B cell (primary cell): ENCODE measurements around the gene ABCC1. TPM values are rescaled to one million over a fixed set of nuclear protein-coding genes. Genes with fewer than 3 reads are reported as not detected.
"Not testable (repeated sequence)": the region's sequence is repeated elsewhere in the genome, so short reads cannot be mapped to it uniquely, and the experiment has no call there.

ENCODE experiments used
- ATAC-seq: fragments of 200-7000 bp; cut with Tn5 transposase; one replicate; pipeline ENCODE4 v1.10.0; 2021; ENCODE audit warnings: low read depth, mild to moderate bottlenecking, moderate number of reproducible peaks, moderate library complexity
- CTCF ChIA-PET: fragments of 350-600 bp; sonication (Branson Sonifier 250); formaldehyde crosslinking; loops from one replicate; lab custom pipeline; 2021; ENCODE audit warnings: antibody characterized with exemption, inconsistent platforms; lab: Charles Lee
- POLR2A ChIA-PET: fragments of 350-600 bp; sonication (Branson Sonifier 250); formaldehyde crosslinking; loops from one replicate; lab custom pipeline; 2021; ENCODE audit warnings: antibody characterized with exemption; lab: Charles Lee
- DNase-seq: peaks from one replicate; pipeline ENCODE4 v3.0.0; 2013
- H2AFZ ChIP-seq: 2 replicates; pipeline ENCODE4 v1.6.1; 2012; ENCODE audit warnings: mild to moderate bottlenecking, low read depth, low read length; ENCODE audit not compliant: insufficient read depth, poor library complexity, severe bottlenecking
- H3K27ac ChIP-seq, 2 donors: 1 replicate in 1 of 2; 2 replicates in 1 of 2; pipeline ENCODE4 v1.5.1; 2012 to 2013; ENCODE audit warnings: low read length in 2 of 2, mild to moderate bottlenecking in 2 of 2, moderate library complexity in 1 of 2
- H3K27me3 ChIP-seq, 4 experiments: fragments of 200-600 bp in 1 of 4; sonication (generic) in 1 of 4; replicated peaks in 1 of 4; 1 replicate in 2 of 4; 2 replicates in 2 of 4; pipeline versions ENCODE4 v1.6.1 to v1.7.0; 2013 to 2016; ENCODE audit warnings: low read length in 3 of 4, mild to moderate bottlenecking in 2 of 4, mixed read lengths in 1 of 4, moderate library complexity in 1 of 4; ENCODE audit not compliant: insufficient read depth in 4 of 4, control insufficient read depth in 3 of 4; ENCODE audit errors: control extremely low read depth in 1 of 4
- H3K36me3 ChIP-seq, 2 experiments: replicated peaks in 1 of 2; 1 replicate in 1 of 2; 2 replicates in 1 of 2; pipeline versions ENCODE4 v1.6.1 to v1.7.1; 2013; ENCODE audit warnings: low read length in 1 of 2; ENCODE audit not compliant: insufficient read depth in 2 of 2, control insufficient read depth in 1 of 2; ENCODE audit errors: control extremely low read depth in 1 of 2, extremely low read depth in 1 of 2
- H3K4me1 ChIP-seq, 2 donors: fragments of 200-600 bp in 1 of 2; sonication (generic) in 1 of 2; 1 replicate in 1 of 2; 2 replicates in 1 of 2; pipeline versions ENCODE4 v1.5.1 to v1.6.1; 2013 to 2017; ENCODE audit warnings: low read length in 2 of 2; ENCODE audit not compliant: control insufficient read depth in 2 of 2, insufficient read depth in 2 of 2
- H3K4me2 ChIP-seq: replicated peaks from 2 replicates; pipeline ENCODE3; 2012; ENCODE audit warnings: mild to moderate bottlenecking, low read depth, low read length; ENCODE audit not compliant: poor library complexity, severe bottlenecking
- H3K4me3 ChIP-seq, 5 experiments: fragments of 200-600 bp in 1 of 5; sonication (generic) in 1 of 5; 1 replicate in 3 of 5; 2 replicates in 2 of 5; pipeline versions ENCODE4 v1.5.1 to v1.7.0; 2011 to 2016; ENCODE audit warnings: low read length in 4 of 5, mild to moderate bottlenecking in 4 of 5, low read depth in 2 of 5, control low read depth in 1 of 5, moderate library complexity in 1 of 5; ENCODE audit not compliant: insufficient read depth in 1 of 5; ENCODE audit errors: control extremely low read depth in 1 of 5, extremely low read depth in 1 of 5
- H3K79me2 ChIP-seq: fragments of 200-600 bp; sonication (generic); one replicate; pipeline ENCODE4 v1.6.0; 2016; ENCODE audit warnings: low read length; ENCODE audit not compliant: control insufficient read depth, insufficient read depth
- H3K9ac ChIP-seq: fragments of 200-600 bp; sonication (generic); 2 replicates; pipeline ENCODE4 v1.6.1; 2017; ENCODE audit warnings: mild to moderate bottlenecking, low read length, moderate library complexity
- H3K9me3 ChIP-seq, 3 donors: one replicate each; pipeline versions ENCODE4 v1.6.1 to v1.7.1; 2013; ENCODE audit warnings: low read length in 2 of 3; ENCODE audit not compliant: control insufficient read depth in 2 of 3, insufficient read depth in 1 of 3; ENCODE audit errors: control extremely low read depth in 1 of 3
- H4K20me1 ChIP-seq: 2 replicates; pipeline ENCODE4 v1.6.0; 2012; ENCODE audit warnings: mild to moderate bottlenecking, low read length; ENCODE audit not compliant: insufficient read depth, control insufficient read depth, poor library complexity, severe bottlenecking
- H3K27ac Mint-ChIP-seq: one replicate; pipeline ENCODE4 v1.8.0; 2021; ENCODE audit warnings: mixed read lengths
- H3K27me3 Mint-ChIP-seq: one replicate; pipeline ENCODE4 v1.8.0; 2021; ENCODE audit warnings: mixed read lengths
- H3K4me1 Mint-ChIP-seq: one replicate; pipeline ENCODE4 v1.8.0; 2021; ENCODE audit warnings: mixed read lengths
- H3K4me3 Mint-ChIP-seq: one replicate; pipeline ENCODE4 v1.8.0; 2021; ENCODE audit warnings: mixed read lengths
- H3K9me3 Mint-ChIP-seq: one replicate; pipeline ENCODE4 v1.8.0; 2022; ENCODE audit warnings: mixed read lengths; ENCODE audit not compliant: insufficient read depth
- EZH2 ChIP-seq: IDR thresholded peaks from 2 replicates; pipeline ENCODE4 v1.6.1; 2012; ENCODE audit warnings: borderline replicate concordance, low read depth, mild to moderate bottlenecking, moderate library complexity, low read length; ENCODE audit not compliant: insufficient read depth, poor library complexity, severe bottlenecking
- WGBS: methylation state at CpG from one replicate; pipeline ENCODE4 v1.1.5; 2013; ENCODE audit warnings: missing lambda C conversion rate; ENCODE audit not compliant: insufficient coverage; 5-methylcytosine and 5-hydroxymethylcytosine counted together
- intact Hi-C: fragments of 100-400 bp; cut with micrococcal nuclease; formaldehyde crosslinking; loops from one replicate; pipeline ENCODE4 v1.10.0; 2022
- polyA plus RNA-seq: library from polyadenylated mRNA; depleted of rRNA; stranded (reverse); fragments of >200 nt; gene quantifications from 2 replicates; pipeline ENCODE4 v1.2.3, GENCODE V29; 2012
- total RNA-seq, 2 donors: library from RNA; stranded (reverse); fragments of 120-200 nt in 1 of 2; gene quantifications; 1 replicate in 1 of 2; 2 replicates in 1 of 2; pipeline versions ENCODE4 v1.2.3 to v1.2.4, GENCODE V29; 2013 to 2022
- TF ChIP-seq, protein P1 (sequence below): fragments of 200-600 bp; IDR thresholded peaks from one replicate; pipeline ENCODE4 v1.8.0; 2022; ENCODE audit warnings: antibody characterized with exemption, mild to moderate bottlenecking

The ABCC1 gene
- total and polyA plus RNA-seq, 2 donors (not counting 1 experiment from before 2014, with no cell fraction given), result 21.8 to 73.0 TPM

DNA sequence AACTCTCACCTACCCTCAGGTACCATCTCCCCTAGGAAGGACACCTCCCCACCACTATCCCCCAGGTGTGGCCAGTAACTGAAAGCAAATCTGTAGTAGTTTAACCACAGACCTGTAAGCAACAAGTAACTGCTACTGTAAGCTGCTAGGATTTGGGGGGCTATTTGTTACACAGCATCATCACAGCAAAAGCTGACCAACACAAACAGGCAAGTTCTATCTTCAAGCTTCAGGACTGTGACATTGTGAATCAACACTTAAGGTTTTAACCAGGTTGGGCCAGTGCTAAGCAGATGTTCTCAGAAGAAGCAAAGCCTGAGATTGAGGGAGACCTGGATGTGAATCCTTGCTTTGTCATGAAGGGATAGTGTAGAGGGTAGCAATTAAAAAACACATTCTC lies 226.9 kb downstream of the ABCC1 start:
- Histone ChIP-seq H3K4me3 (no peak overlapping the region), H4K20me1 (no peaks in the 10 kb centered on the region), H3K27ac (no peak overlapping the region), H3K4me2 (no peak overlapping the region), H3K79me2 (no peaks in the 10 kb centered on the region), H3K9ac (no peak overlapping the region), H3K27me3 (no peaks in the 10 kb centered on the region), H3K36me3 (no peaks in the 10 kb centered on the region), H3K4me1 (no peaks in the 10 kb centered on the region), H2AFZ (no peak overlapping the region), H3K9me3 (peaks cover 0 to 10% (median 2%) of the 10 kb centered on the region in 3 donors)
- ATAC-seq, result no peak
- H3K4me3 Mint-ChIP-seq, result no peak overlapping the region
- intact Hi-C loops, result no loop called here
- H3K9me3 Mint-ChIP-seq, result no peaks in the 10 kb centered on the region
- H3K4me1 Mint-ChIP-seq, result no peaks in the 10 kb centered on the region
- POLR2A ChIA-PET, result no interaction called here
- CTCF ChIA-PET, result no interaction called here
- no peak for TF ChIP-seq EZH2
- TF ChIP-seq, protein P1, sequence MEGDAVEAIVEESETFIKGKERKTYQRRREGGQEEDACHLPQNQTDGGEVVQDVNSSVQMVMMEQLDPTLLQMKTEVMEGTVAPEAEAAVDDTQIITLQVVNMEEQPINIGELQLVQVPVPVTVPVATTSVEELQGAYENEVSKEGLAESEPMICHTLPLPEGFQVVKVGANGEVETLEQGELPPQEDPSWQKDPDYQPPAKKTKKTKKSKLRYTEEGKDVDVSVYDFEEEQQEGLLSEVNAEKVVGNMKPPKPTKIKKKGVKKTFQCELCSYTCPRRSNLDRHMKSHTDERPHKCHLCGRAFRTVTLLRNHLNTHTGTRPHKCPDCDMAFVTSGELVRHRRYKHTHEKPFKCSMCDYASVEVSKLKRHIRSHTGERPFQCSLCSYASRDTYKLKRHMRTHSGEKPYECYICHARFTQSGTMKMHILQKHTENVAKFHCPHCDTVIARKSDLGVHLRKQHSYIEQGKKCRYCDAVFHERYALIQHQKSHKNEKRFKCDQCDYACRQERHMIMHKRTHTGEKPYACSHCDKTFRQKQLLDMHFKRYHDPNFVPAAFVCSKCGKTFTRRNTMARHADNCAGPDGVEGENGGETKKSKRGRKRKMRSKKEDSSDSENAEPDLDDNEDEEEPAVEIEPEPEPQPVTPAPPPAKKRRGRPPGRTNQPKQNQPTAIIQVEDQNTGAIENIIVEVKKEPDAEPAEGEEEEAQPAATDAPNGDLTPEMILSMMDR, result no peak
- DNase-seq, result no peak
- peaks cover 6% of the 10 kb centered on the region for H3K27me3 Mint-ChIP-seq
- no peak overlapping the region for H3K27ac Mint-ChIP-seq

DNA sequence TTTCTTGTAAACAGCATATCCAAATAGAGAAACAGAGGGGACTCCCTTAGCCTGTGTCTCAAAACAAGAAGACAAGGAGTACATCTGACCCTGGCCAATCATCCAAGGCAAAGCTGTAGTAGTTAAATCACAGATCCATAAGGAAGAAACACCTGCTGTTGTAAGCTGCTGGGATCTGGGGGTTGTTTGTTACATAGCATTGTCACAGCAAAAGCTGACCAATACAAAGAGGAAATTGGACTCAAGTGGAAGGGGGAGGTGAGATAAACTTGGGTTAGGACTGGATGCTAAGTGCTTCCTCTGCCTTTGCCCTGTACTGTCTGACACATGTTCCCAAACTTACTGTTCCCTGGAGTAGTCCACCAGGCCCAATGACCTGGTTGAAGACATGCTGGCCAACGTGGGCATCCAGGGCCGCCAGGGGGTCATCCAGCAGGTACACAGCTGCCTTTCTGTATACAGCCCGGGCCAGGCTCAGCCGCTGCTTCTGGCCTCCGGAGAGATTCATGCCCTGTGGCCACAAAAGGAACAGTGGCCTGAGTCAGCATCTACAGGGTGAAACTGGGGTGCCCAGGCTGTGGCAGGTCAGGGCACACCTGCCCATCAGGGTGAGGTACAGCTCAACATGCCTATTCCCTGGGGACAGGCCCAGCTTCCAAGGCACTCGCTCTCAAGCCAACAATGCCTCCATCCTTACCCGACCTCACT lies 229.2 kb downstream of the ABCC1 start:
- intact Hi-C loops, result no loop called here
- CTCF ChIA-PET, result interaction anchor here (0.6 kb wide), 1 partner anchor 252 kb away, joined by 4 read pairs; no protein-coding TSS in a partner anchor

DNA sequence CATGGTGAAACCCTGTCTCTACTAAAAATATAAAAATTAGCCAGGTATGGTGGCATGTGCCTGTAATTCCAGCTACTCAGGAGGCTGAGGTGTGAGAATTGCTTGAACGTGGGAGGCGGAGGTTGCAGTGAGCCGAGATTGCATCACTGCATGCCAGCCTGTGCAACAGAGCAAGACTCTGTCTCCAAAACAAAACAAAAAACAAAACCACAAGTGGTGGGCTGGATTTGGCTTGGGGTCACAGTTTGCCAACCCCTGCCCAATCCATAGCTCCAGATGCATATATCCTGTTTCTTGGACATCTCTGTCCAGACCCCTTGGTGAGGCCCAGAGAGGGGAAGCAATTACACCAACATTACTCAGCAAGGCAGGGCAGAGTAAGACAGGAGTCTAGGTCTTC lies 232.3 kb downstream of the ABCC1 start:
- H3K36me3 ChIP-seq, H4K20me1 ChIP-seq, H3K4me1 Mint-ChIP-seq, H3K4me3 Mint-ChIP-seq, ATAC-seq, POLR2A ChIA-PET, H3K27ac Mint-ChIP-seq, H3K27me3 ChIP-seq, CTCF ChIA-PET, H3K27ac ChIP-seq, H3K9me3 Mint-ChIP-seq, H3K4me1 ChIP-seq, intact Hi-C loops, H3K9me3 ChIP-seq, H2AFZ ChIP-seq, DNase-seq, H3K4me3 ChIP-seq, H3K9ac ChIP-seq, H3K79me2 ChIP-seq, H3K4me2 ChIP-seq, H3K27me3 Mint-ChIP-seq: not testable (repeated sequence)
- WGBS, result 100% methylated on average over 3 of the region's 3 CpGs

More for the DNA sequence above, 229.2 kb downstream of the ABCC1 start:
- DNase-seq (no peak), ATAC-seq (no peak)
- WGBS, result 86% methylated on average over 7 of the region's 7 CpGs
- Histone ChIP-seq H3K4me3 (no peak overlapping the region), H3K4me2 (no peak overlapping the region), H3K36me3 (no peaks in the 10 kb centered on the region), H3K4me1 (no peaks in the 10 kb centered on the region), H3K79me2 (no peaks in the 10 kb centered on the region), H3K27me3 (no peaks in the 10 kb centered on the region), H3K27ac (no peak overlapping the region), H3K9me3 (peaks cover 0 to 10% (median 2%) of the 10 kb centered on the region in 3 donors), H3K9ac (no peak overlapping the region), H2AFZ (no peak overlapping the region), H4K20me1 (no peaks in the 10 kb centered on the region)
- H3K4me3 Mint-ChIP-seq, result no peak overlapping the region
- H3K9me3 Mint-ChIP-seq, result no peaks in the 10 kb centered on the region
- no peaks in the 10 kb centered on the region for H3K4me1 Mint-ChIP-seq
- no peak overlapping the region for H3K27ac Mint-ChIP-seq
- H3K27me3 Mint-ChIP-seq, result peaks cover 8% of the 10 kb centered on the region
- no peak for TF ChIP-seq EZH2
- TF ChIP-seq, protein P1, result no peak
- POLR2A ChIA-PET, result no interaction called here
